GM12878 (cell line): ENCODE data around the gene CCM2. TPM values are rescaled to one million over a fixed set of nuclear protein-coding genes. Genes with fewer than 3 reads are reported as not detected.

Experiments
- ASH2L ChIP-seq: fragments of 300-600, 200-600 bp; sonication (generic); IDR thresholded peaks from 2 replicates; pipeline ENCODE4 v1.6.1; 2017; ENCODE audit warnings: low read depth, mild to moderate bottlenecking, borderline replicate concordance
- ATF3 ChIP-seq: IDR thresholded peaks from 2 replicates; pipeline ENCODE4 v1.6.1; 2011; ENCODE audit warnings: low read depth, mild to moderate bottlenecking, low read length, moderate library complexity, borderline replicate concordance; ENCODE audit errors: extremely low read depth
- BMI1 ChIP-seq: fragments of 450-650 bp; IDR thresholded peaks from 2 replicates; pipeline ENCODE4 v1.6.1; 2016; ENCODE audit warnings: mild to moderate bottlenecking, moderate library complexity, borderline replicate concordance
- CBX5 ChIP-seq: sonication (generic); IDR thresholded peaks from 2 replicates; pipeline ENCODE4 v1.6.1; 2016; ENCODE audit warnings: low read depth, moderate library complexity, mild to moderate bottlenecking, inconsistent platforms
- EGR1 ChIP-seq, 2 experiments: IDR thresholded peaks; 1 replicate in 1 of 2; 2 replicates in 1 of 2; pipeline ENCODE4 v1.6.1; 2011 to 2012; ENCODE audit warnings: low read depth in 2 of 2, low read length in 2 of 2, borderline replicate concordance in 1 of 2, mild to moderate bottlenecking in 1 of 2, moderate library complexity in 1 of 2
- ELK1 ChIP-seq: IDR thresholded peaks from 2 replicates; pipeline ENCODE4 v1.6.1; 2012; ENCODE audit warnings: low read depth, low read length, improper control_type of control experiment
- ESRRA ChIP-seq: IDR thresholded peaks from 2 replicates; pipeline ENCODE4 v1.6.1; 2012; ENCODE audit warnings: mild to moderate bottlenecking, low read length, improper control_type of control experiment
- ETV6 ChIP-seq, 2 experiments: fragments of 450-650 bp in 1 of 2; IDR thresholded peaks in 1 of 2; conservative IDR thresholded peaks in 1 of 2; 2 replicates each; pipeline ENCODE4 v1.6.1; 2014; ENCODE audit warnings: antibody characterized with exemption in 1 of 2, borderline replicate concordance in 1 of 2, low read depth in 1 of 2, mild to moderate bottlenecking in 1 of 2, moderate library complexity in 1 of 2
- GATAD2B ChIP-seq: fragments of 450-650 bp; conservative IDR thresholded peaks from 2 replicates; pipeline ENCODE4 v1.6.1; 2017; ENCODE audit warnings: low read depth, mild to moderate bottlenecking, moderate library complexity
- HDAC2 ChIP-seq: fragments of 200-600 bp; sonication (generic); IDR thresholded peaks from 2 replicates; pipeline ENCODE4 v1.6.1; 2017
- HSF1 ChIP-seq: fragments of 150-350 bp; IDR thresholded peaks from 2 replicates; pipeline ENCODE4 v1.6.1; 2014; ENCODE audit warnings: mild to moderate bottlenecking, low read depth, low read length
- IKZF1 ChIP-seq: fragments of 450-650 bp; conservative IDR thresholded peaks from 2 replicates; pipeline ENCODE4 v1.6.1; 2017; ENCODE audit warnings: antibody characterized with exemption, mild to moderate bottlenecking
- IKZF2 ChIP-seq, 2 experiments: fragments of 450-650 bp; IDR thresholded peaks; 2 replicates each; pipeline ENCODE4 v1.6.1; 2017; ENCODE audit warnings: mild to moderate bottlenecking in 2 of 2, moderate library complexity in 2 of 2
- IRF4 ChIP-seq: IDR thresholded peaks from 2 replicates; pipeline ENCODE4 v1.6.1; 2011; ENCODE audit warnings: low read depth, low read length
- LARP7 ChIP-seq: fragments of 450-650 bp; IDR thresholded peaks from 2 replicates; pipeline ENCODE4 v1.6.1; 2017; ENCODE audit warnings: mild to moderate bottlenecking
- POLR2AphosphoS5 ChIP-seq: IDR thresholded peaks from 2 replicates; pipeline ENCODE4 v1.6.1; 2011; ENCODE audit warnings: mild to moderate bottlenecking, low read length, inconsistent platforms
- RBBP5 ChIP-seq: fragments of 200-600 bp; sonication (generic); conservative IDR thresholded peaks from 2 replicates; pipeline ENCODE4 v1.6.1; 2016
- RELA ChIP-seq: fragments of 450-650 bp; IDR thresholded peaks from 2 replicates; pipeline ENCODE4 v1.8.0; 2014; ENCODE audit warnings: borderline replicate concordance; ENCODE audit not compliant: partially characterized antibody
- SMARCA5 ChIP-seq: fragments of 450-650 bp; IDR thresholded peaks from 2 replicates; pipeline ENCODE4 v1.6.1; 2017; ENCODE audit warnings: mild to moderate bottlenecking
- SPI1 ChIP-seq: IDR thresholded peaks from 2 replicates; pipeline ENCODE4 v1.6.1; 2011; ENCODE audit warnings: low read depth, mild to moderate bottlenecking, low read length, moderate library complexity, borderline replicate concordance; ENCODE audit not compliant: insufficient read depth
- STAT3 ChIP-seq: IDR thresholded peaks from 2 replicates; pipeline ENCODE4 v1.6.1; 2011; ENCODE audit warnings: low read depth, low read length, improper control_type of control experiment
- SUZ12 ChIP-seq: fragments of 200-600 bp; sonication (generic); IDR thresholded peaks from one replicate; pipeline ENCODE4 v1.6.1; 2018; ENCODE audit warnings: antibody characterized with exemption, mild to moderate bottlenecking; ENCODE audit not compliant: unreplicated experiment
- TCF12 ChIP-seq: IDR thresholded peaks from 2 replicates; pipeline ENCODE4 v1.6.1; 2011; ENCODE audit warnings: low read depth, mild to moderate bottlenecking, low read length
- polyA plus RNA-seq, 11 experiments: library from polyadenylated mRNA; depleted of rRNA in 4 of 11; unstranded in 6 of 11; stranded (reverse) in 5 of 11; fragments of >200 nt; fragmentation: Nextera tagmentation in 4 of 11; fragmentation: Illumina TruSeq in 1 of 11; extraction: Ambion mirVana in 4 of 11; extraction: Trizol in 1 of 11; gene quantifications; 1 replicate in 1 of 11; 2 replicates in 10 of 11; pipeline versions ENCODE4 v1.2.1 to v1.2.3, GENCODE V29; 2011 to 2016; ENCODE audit warnings: inconsistent platforms in 2 of 11, missing spikeins in 2 of 11, low read depth in 1 of 11
- total RNA-seq, 4 experiments: library from RNA; depleted of rRNA in 3 of 4; stranded (reverse); fragments of >200 nt in 3 of 4; fragmentation: Illumina TruSeq in 1 of 4; extraction: Trizol in 1 of 4; gene quantifications; 2 replicates each; pipeline versions ENCODE4 v1.2.1 to v1.2.3, GENCODE V29; 2013 to 2021
- TF ChIP-seq, protein P1 (sequence below): fragments of 450-650 bp; IDR thresholded peaks from 2 replicates; pipeline ENCODE4 v1.6.1; 2018; ENCODE audit warnings: mild to moderate bottlenecking, low read depth, moderate library complexity; ENCODE audit not compliant: partially characterized antibody

CCM2 gene
- total and polyA plus RNA-seq, 10 of the 15 experiments (the other 5 are each of a cell fraction or from before 2014, with no cell fraction given), result 1.00 to 82.3 (median 48.7) TPM

GRCh38 chr7:44978511-44979366 is 21.3 kb upstream of the CCM2 start, which contains the start of gene MYO1G (continued):
- peak; percentile 80 for TF ChIP-seq SPI1
- peak; percentile 73 to 85 for TF ChIP-seq IKZF2 (IDR thresholded peaks at IDR 0.05)
- peak; percentile 82 for TF ChIP-seq IKZF1
- no peak for TF ChIP-seq RBBP5
- TF ChIP-seq ETV6 (conservative IDR thresholded peaks at IDR 0.05 in 1 of 2, IDR thresholded peaks at IDR 0.05 in 1 of 2; ENCODE audit: borderline replicate concordance in 1 of 2, low read depth in 1 of 2), result peak in 1 of 2 experiments; percentile 87; a peak in 1 of 4 replicates
- TF ChIP-seq, protein P1, sequence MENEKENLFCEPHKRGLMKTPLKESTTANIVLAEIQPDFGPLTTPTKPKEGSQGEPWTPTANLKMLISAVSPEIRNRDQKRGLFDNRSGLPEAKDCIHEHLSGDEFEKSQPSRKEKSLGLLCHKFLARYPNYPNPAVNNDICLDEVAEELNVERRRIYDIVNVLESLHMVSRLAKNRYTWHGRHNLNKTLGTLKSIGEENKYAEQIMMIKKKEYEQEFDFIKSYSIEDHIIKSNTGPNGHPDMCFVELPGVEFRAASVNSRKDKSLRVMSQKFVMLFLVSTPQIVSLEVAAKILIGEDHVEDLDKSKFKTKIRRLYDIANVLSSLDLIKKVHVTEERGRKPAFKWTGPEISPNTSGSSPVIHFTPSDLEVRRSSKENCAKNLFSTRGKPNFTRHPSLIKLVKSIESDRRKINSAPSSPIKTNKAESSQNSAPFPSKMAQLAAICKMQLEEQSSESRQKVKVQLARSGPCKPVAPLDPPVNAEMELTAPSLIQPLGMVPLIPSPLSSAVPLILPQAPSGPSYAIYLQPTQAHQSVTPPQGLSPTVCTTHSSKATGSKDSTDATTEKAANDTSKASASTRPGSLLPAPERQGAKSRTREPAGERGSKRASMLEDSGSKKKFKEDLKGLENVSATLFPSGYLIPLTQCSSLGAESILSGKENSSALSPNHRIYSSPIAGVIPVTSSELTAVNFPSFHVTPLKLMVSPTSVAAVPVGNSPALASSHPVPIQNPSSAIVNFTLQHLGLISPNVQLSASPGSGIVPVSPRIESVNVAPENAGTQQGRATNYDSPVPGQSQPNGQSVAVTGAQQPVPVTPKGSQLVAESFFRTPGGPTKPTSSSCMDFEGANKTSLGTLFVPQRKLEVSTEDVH, result no peak
- no peak for TF ChIP-seq HDAC2
- TF ChIP-seq POLR2AphosphoS5, result peak; percentile 78
- no peak for TF ChIP-seq ASH2L
- peak; percentile 68; the same call in 1 of the 2 replicates for TF ChIP-seq TCF12
- TF ChIP-seq ELK1, result 0 out of 2 replicates have a peak, but pooled peaks have one; percentile 64
- TF ChIP-seq SMARCA5, result 0 out of 2 replicates have a peak, but pooled peaks have one; percentile 20
- peak; percentile 39; the same call in 1 of the 2 replicates for TF ChIP-seq LARP7
- TF ChIP-seq SUZ12, result no peak
- TF ChIP-seq HSF1, result no peak
- 0 out of 2 replicates have a peak, but pooled peaks have one; percentile 36 for TF ChIP-seq ESRRA
- TF ChIP-seq EGR1 (IDR thresholded peaks at IDR 0.05; ENCODE audit: borderline replicate concordance in 1 of 2, low read depth in 2 of 2, low read length in 2 of 2), result peak in 1 of 2 experiments; percentile 97; a peak in 2 of 3 replicates
- TF ChIP-seq STAT3, result 0 out of 2 replicates have a peak, but pooled peaks have one; percentile 48
- TF ChIP-seq RELA, result peak; percentile 36
- 0 out of 2 replicates have a peak, but pooled peaks have one; percentile 72 for TF ChIP-seq IRF4
- no peak for TF ChIP-seq CBX5
- TF ChIP-seq GATAD2B, result peak; percentile 60
- TF ChIP-seq ATF3, result no peak
- 0 out of 2 replicates have a peak, but pooled peaks have one; percentile 6 for TF ChIP-seq BMI1
